Mucosa of descending colon (tissue), 3 donors: Measurements from ENCODE around the gene SNX32. TPM values are rescaled to one million over a fixed set of nuclear protein-coding genes. Genes with fewer than 3 reads are reported as not detected.

Experiments used
- ATAC-seq: fragments of 200-7000 bp; cut with Tn5 transposase; one replicate; pipeline ENCODE4 v1.9.1; 2020; ENCODE audit warnings: mild to moderate bottlenecking, moderate library complexity
- DNase-seq, 3 donors: peaks; one replicate each; pipeline ENCODE4 v3.0.0-alpha.2; 2020
- H3K36me3 ChIP-seq: fragments of 200-600 bp; one replicate; pipeline ENCODE4 v1.8.0; 2021; ENCODE audit warnings: low read depth, mild to moderate bottlenecking
- H3K4me1 ChIP-seq: fragments of 200-600 bp; one replicate; pipeline ENCODE4 v1.8.0; 2021; ENCODE audit warnings: low read depth, mild to moderate bottlenecking
- H3K4me3 ChIP-seq: fragments of 200-600 bp; one replicate; pipeline ENCODE4 v1.8.0; 2021; ENCODE audit warnings: mild to moderate bottlenecking
- H3K9me3 ChIP-seq: fragments of 200-600 bp; one replicate; pipeline ENCODE4 v1.8.0; 2021; ENCODE audit warnings: mild to moderate bottlenecking
- intact Hi-C, 2 donors: fragments of 100-400 bp; cut with DNase I in 1 of 2; cut with micrococcal nuclease in 1 of 2; formaldehyde crosslinking; loops; one replicate each; pipeline versions ENCODE4 v1.11.0 to v1.11.1; 2022; cut with DNase I, micrococcal nuclease
- total RNA-seq, 3 donors: library from RNA; stranded (reverse); fragmentation: NEBNext Ultra II Directional in 2 of 3; extraction: Animal tissue kit (Norgen Biotek cat#: 25700) in 2 of 3; gene quantifications; one replicate each; pipeline versions ENCODE4 v1.2.1 to v1.2.4, GENCODE V29; 2021 to 2023
- TF ChIP-seq, protein P1 (sequence below): fragments of 200-600 bp; IDR thresholded peaks from one replicate; pipeline ENCODE4 v1.8.0; 2022; ENCODE audit warnings: antibody characterized with exemption, mild to moderate bottlenecking
- donor health status: DM: no; HTN: no; CAD: no; lungs with moderate emphysema.
- donor health status: DM: no; HTN: no; CAD: no.
- donor health status: DM: no; HTN: yes; CAD: no.

The SNX32 gene
- total RNA-seq, 3 donors from 2014 or later = 1.1 to 9.4 (median 1.4) TPM

DNA sequence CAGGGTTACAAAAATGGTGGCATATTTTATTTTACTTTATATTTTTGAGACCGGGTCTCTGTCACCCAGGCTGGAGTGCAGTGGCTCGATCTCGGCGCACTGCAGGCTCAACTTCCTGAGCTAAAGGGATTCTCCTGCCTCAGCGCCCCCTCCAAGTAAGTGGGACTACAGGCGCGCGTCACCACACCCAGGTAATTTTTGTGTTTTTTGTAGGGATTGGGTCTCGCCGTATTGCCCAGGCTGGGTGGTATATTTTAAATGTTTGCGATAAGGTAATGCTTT is 67.1 kb downstream of the SNX32 start:
- no peak for DNase-seq
- intact Hi-C loops = no loop called here
- no peaks in the 10 kb centered on the region for H3K9me3 ChIP-seq
- peaks cover 16% of the 10 kb centered on the region for H3K4me1 ChIP-seq
- no peak overlapping the region for H3K4me3 ChIP-seq
- TF ChIP-seq, protein P1, sequence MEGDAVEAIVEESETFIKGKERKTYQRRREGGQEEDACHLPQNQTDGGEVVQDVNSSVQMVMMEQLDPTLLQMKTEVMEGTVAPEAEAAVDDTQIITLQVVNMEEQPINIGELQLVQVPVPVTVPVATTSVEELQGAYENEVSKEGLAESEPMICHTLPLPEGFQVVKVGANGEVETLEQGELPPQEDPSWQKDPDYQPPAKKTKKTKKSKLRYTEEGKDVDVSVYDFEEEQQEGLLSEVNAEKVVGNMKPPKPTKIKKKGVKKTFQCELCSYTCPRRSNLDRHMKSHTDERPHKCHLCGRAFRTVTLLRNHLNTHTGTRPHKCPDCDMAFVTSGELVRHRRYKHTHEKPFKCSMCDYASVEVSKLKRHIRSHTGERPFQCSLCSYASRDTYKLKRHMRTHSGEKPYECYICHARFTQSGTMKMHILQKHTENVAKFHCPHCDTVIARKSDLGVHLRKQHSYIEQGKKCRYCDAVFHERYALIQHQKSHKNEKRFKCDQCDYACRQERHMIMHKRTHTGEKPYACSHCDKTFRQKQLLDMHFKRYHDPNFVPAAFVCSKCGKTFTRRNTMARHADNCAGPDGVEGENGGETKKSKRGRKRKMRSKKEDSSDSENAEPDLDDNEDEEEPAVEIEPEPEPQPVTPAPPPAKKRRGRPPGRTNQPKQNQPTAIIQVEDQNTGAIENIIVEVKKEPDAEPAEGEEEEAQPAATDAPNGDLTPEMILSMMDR = no peak
- H3K36me3 ChIP-seq = no peaks in the 10 kb centered on the region
- ATAC-seq = no peak

DNA sequence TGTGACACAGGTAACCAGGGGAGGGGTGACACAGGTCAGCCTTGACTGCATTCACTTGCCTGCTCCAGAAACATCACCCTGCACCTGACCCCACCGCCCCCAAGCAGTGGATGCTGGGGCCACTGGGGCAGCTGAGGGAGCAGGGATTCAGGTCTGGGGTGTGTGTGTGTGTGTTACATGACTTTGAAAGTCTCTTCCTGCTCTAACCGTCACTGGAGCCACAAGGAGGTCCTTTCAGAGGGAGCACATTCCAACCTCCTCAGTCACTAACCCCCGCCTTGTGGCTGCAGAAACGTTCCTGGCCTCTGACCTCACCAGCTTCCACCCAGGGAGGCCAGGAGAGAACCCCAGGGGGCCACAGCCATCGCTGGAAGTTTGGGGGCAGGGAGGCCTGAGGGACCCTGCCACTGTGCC is 69.3 kb downstream of the SNX32 start:
- intact Hi-C loops = no loop called here
- DNase-seq (no peak), ATAC-seq (no peak)
- Histone ChIP-seq H3K36me3 (no peaks in the 10 kb centered on the region), H3K9me3 (no peaks in the 10 kb centered on the region), H3K4me3 (no peak overlapping the region), H3K4me1 (peaks cover 16% of the 10 kb centered on the region)
- TF ChIP-seq, protein P1 = no peak

Other genes with a start within 250 kb of the SNX32 start
- 1 to 10 TPM in 2 of 3 donors, under 1 TPM in 1; 0.49 to 1.7 (median 1.5) TPM for gene KCNK7, start 238.2 kb upstream of the SNX32 start, total RNA-seq
- 100 to 1,000 TPM in 1 of 3 donors, 10 to 100 TPM in 2; 81.6 to 109 (median 95.7) TPM for gene MAP3K11, start 219.7 kb upstream of the SNX32 start, total RNA-seq
- gene PCNX3, start 218.2 kb upstream of the SNX32 start, total RNA-seq = 10 to 100 TPM; 42.5 to 53.4 (median 47.5) TPM
- 10 to 100 TPM; 23.2 to 52.5 (median 28.1) TPM for gene SIPA1, start 195.9 kb upstream of the SNX32 start, total RNA-seq
- gene RELA, start 171.0 kb upstream of the SNX32 start, total RNA-seq = 10 to 100 TPM; 69.1 to 89.6 (median 71.0) TPM
- 10 to 100 TPM; 70.9 to 92.0 (median 90.5) TPM for gene KAT5, start 121.7 kb upstream of the SNX32 start, total RNA-seq
- gene RNASEH2C, start 113.2 kb upstream of the SNX32 start, total RNA-seq = 10 to 100 TPM; 25.9 to 61.9 (median 28.8) TPM
- gene AP5B1, start 53.0 kb upstream of the SNX32 start, total RNA-seq = 10 to 100 TPM; 21.2 to 21.8 (median 21.3) TPM
- gene OVOL1, start 46.9 kb upstream of the SNX32 start, total RNA-seq = 10 to 100 TPM; 16.5 to 48.6 (median 34.3) TPM
- gene CFL1, start 24.2 kb downstream of the SNX32 start, total RNA-seq = 1,000 to 10,000 TPM; 1,004 to 2,046 (median 1,725) TPM
- gene MUS81, start 26.5 kb downstream of the SNX32 start, total RNA-seq = 10 to 100 TPM; 48.0 to 81.8 (median 58.7) TPM
- 10 to 100 TPM; 11.7 to 67.0 (median 15.3) TPM for gene EFEMP2, start 38.8 kb downstream of the SNX32 start, total RNA-seq
- 1 to 10 TPM; 1.2 to 3.2 (median 2.8) TPM for gene CTSW, start 45.9 kb downstream of the SNX32 start, total RNA-seq
- 10 to 100 TPM; 35.8 to 52.8 (median 47.0) TPM for gene FIBP, start 54.5 kb downstream of the SNX32 start, total RNA-seq
- 10 to 100 TPM in 1 of 3 donors, 1 to 10 TPM in 2; 4.5 to 22.3 (median 9.2) TPM for gene CCDC85B, start 56.7 kb downstream of the SNX32 start, total RNA-seq
- gene FOSL1, start 66.4 kb downstream of the SNX32 start, total RNA-seq = 1 to 10 TPM; 1.2 to 1.6 (median 1.2) TPM
- gene C11orf68, start 85.1 kb downstream of the SNX32 start, total RNA-seq = 10 to 100 TPM; 24.9 to 42.2 (median 28.8) TPM
- 10 to 100 TPM; 39.9 to 74.8 (median 61.6) TPM for gene DRAP1, start 85.5 kb downstream of the SNX32 start, total RNA-seq
- under 1 TPM in 1 of 3 donors, not detected in 2; 0.19 TPM for gene TSGA10IP, start 111.5 kb downstream of the SNX32 start, total RNA-seq
- 10 to 100 TPM; 40.1 to 60.2 (median 41.8) TPM for gene SART1, start 127.8 kb downstream of the SNX32 start, total RNA-seq
- 10 to 100 TPM; 25.5 to 35.3 (median 30.3) TPM for gene EIF1AD, start 168.2 kb downstream of the SNX32 start, total RNA-seq
- 100 to 1,000 TPM; 130 to 155 (median 131) TPM for gene BANF1, start 168.5 kb downstream of the SNX32 start, total RNA-seq
- gene CST6, start 178.0 kb downstream of the SNX32 start, total RNA-seq = not detected
- not detected for gene CATSPER1, start 192.5 kb downstream of the SNX32 start, total RNA-seq
- not detected for gene GAL3ST3, start 215.2 kb downstream of the SNX32 start, total RNA-seq
- gene SF3B2, start 218.4 kb downstream of the SNX32 start, total RNA-seq = 100 to 1,000 TPM; 116 to 143 (median 135) TPM
- gene PACS1, start 236.3 kb downstream of the SNX32 start, total RNA-seq = 10 to 100 TPM; 14.4 to 44.9 (median 18.9) TPM